Neural cell (in vitro differentiated cells): ENCODE data around the gene FAM184A.

Experiments
- CTCF ChIP-seq: fragments of 450-650 bp; IDR thresholded peaks from 2 replicates; pipeline ENCODE4 v1.5.1; 2014; ENCODE audit warnings: antibody characterized with exemption, mild to moderate bottlenecking, moderate library complexity; ENCODE audit not compliant: poor library complexity, severe bottlenecking
- EZH2 ChIP-seq: fragments of 200-600, 300-800 bp; shearing (Covaris generic), sonication (generic); IDR thresholded peaks from 2 replicates; pipeline ENCODE4 v1.6.1; 2014; ENCODE audit warnings: antibody characterized with exemption, low read length, borderline replicate concordance, mild to moderate bottlenecking; ENCODE audit not compliant: insufficient read depth, poor library complexity, severe bottlenecking
- MXI1 ChIP-seq: fragments of 450-650 bp; conservative IDR thresholded peaks from 2 replicates; pipeline ENCODE4 v1.6.1; 2014; ENCODE audit warnings: antibody characterized with exemption, mild to moderate bottlenecking; ENCODE audit not compliant: poor library complexity, severe bottlenecking
- POLR2AphosphoS5 ChIP-seq: IDR thresholded peaks from 2 replicates; pipeline ENCODE4 v1.6.1; 2012
- REST ChIP-seq: IDR thresholded peaks from 2 replicates; pipeline ENCODE4 v1.6.1; 2012; ENCODE audit warnings: borderline replicate concordance
- SMC3 ChIP-seq: fragments of 450-650 bp; conservative IDR thresholded peaks from 2 replicates; pipeline ENCODE4 v1.6.1; 2014; ENCODE audit warnings: antibody characterized with exemption, mild to moderate bottlenecking, moderate library complexity; ENCODE audit not compliant: poor library complexity

- no peak for TF ChIP-seq CTCF
- no peak for TF ChIP-seq MXI1
- TF ChIP-seq SMC3: no peak
- no peak for TF ChIP-seq EZH2
- no peak for TF ChIP-seq REST
- TF ChIP-seq POLR2AphosphoS5: no peak
Measured at GRCh38 chr6:119124079-119124824, 45.8 kb upstream of the FAM184A start.
